H9 (cell line): Measurements from ENCODE around the gene CAPN8. TPM values are rescaled to one million over a fixed set of nuclear protein-coding genes. Genes with fewer than 3 reads are reported as not detected.

Source experiments
- DNase-seq: peaks from one replicate; pipeline ENCODE4 v3.0.0-alpha.2; 2017
- H2AFZ ChIP-seq: one replicate; pipeline ENCODE4 v1.6.1; 2013; ENCODE audit warnings: mild to moderate bottlenecking, low read length, control low read depth, moderate library complexity
- H2AK5ac ChIP-seq: 2 replicates; pipeline ENCODE4 v1.6.1; 2013; ENCODE audit warnings: low read length, control low read depth, mixed read lengths; ENCODE audit not compliant: insufficient read length
- H2BK120ac ChIP-seq: one replicate; pipeline ENCODE4 v1.6.1; 2013; ENCODE audit warnings: low read depth, mild to moderate bottlenecking, low read length, control low read depth, inconsistent platforms; ENCODE audit not compliant: poor library complexity, severe bottlenecking
- H2BK12ac ChIP-seq: 2 replicates; pipeline ENCODE4 v1.6.1; 2013; ENCODE audit warnings: low read length, control low read depth, mixed read lengths, low read depth; ENCODE audit not compliant: insufficient read length
- H2BK15ac ChIP-seq: 2 replicates; pipeline ENCODE4 v1.6.1; 2013; ENCODE audit warnings: low read depth, low read length, control low read depth
- H2BK20ac ChIP-seq: one replicate; pipeline ENCODE4 v1.6.1; 2013; ENCODE audit warnings: low read depth, mild to moderate bottlenecking, low read length, control low read depth, inconsistent platforms; ENCODE audit not compliant: poor library complexity, severe bottlenecking
- H2BK5ac ChIP-seq: 2 replicates; pipeline ENCODE4 v1.6.1; 2013; ENCODE audit warnings: low read length, control low read depth, mixed read lengths; ENCODE audit not compliant: insufficient read length
- H3K14ac ChIP-seq: 2 replicates; pipeline ENCODE4 v1.6.1; 2013; ENCODE audit warnings: low read length, control low read depth; ENCODE audit not compliant: insufficient read depth
- H3K18ac ChIP-seq: 2 replicates; pipeline ENCODE4 v1.6.1; 2013; ENCODE audit warnings: low read depth, mild to moderate bottlenecking, mixed read lengths, low read length, control low read depth; ENCODE audit not compliant: insufficient read length
- H3K23ac ChIP-seq: 2 replicates; pipeline ENCODE4 v1.6.1; 2013; ENCODE audit warnings: low read length, control low read depth, mixed read lengths, low read depth; ENCODE audit not compliant: insufficient read length
- H3K23me2 ChIP-seq: 2 replicates; pipeline ENCODE4 v1.6.1; 2013; ENCODE audit warnings: low read depth, mild to moderate bottlenecking, mixed read lengths, low read length, control low read depth; ENCODE audit not compliant: insufficient read length, poor library complexity, severe bottlenecking
- H3K27ac ChIP-seq: 2 replicates; pipeline ENCODE4 v1.5.1; 2013; ENCODE audit warnings: low read length, control low read depth, mixed read lengths, low read depth; ENCODE audit not compliant: insufficient read length
- H3K27me3 ChIP-seq: 2 replicates; pipeline ENCODE4 v1.6.1; 2013; ENCODE audit warnings: low read length, control low read depth, inconsistent platforms; ENCODE audit not compliant: insufficient read depth
- H3K4ac ChIP-seq: 2 replicates; pipeline ENCODE4 v1.6.1; 2013; ENCODE audit warnings: low read depth, mild to moderate bottlenecking, control low read depth, inconsistent platforms, low read length, moderate library complexity
- H3K4me1 ChIP-seq: 2 replicates; pipeline ENCODE4 v1.6.1; 2013; ENCODE audit warnings: low read length, control low read depth, inconsistent platforms; ENCODE audit not compliant: insufficient read depth
- H3K4me2 ChIP-seq: 2 replicates; pipeline ENCODE4 v1.6.1; 2013; ENCODE audit warnings: low read length, control low read depth, mixed read lengths; ENCODE audit not compliant: insufficient read length, insufficient read depth
- H3K56ac ChIP-seq: 2 replicates; pipeline ENCODE4 v1.6.1; 2013; ENCODE audit warnings: low read depth, mild to moderate bottlenecking, mixed read lengths, low read length, control low read depth; ENCODE audit not compliant: insufficient read length
- H3K79me1 ChIP-seq: 2 replicates; pipeline ENCODE4 v1.6.1; 2013; ENCODE audit warnings: low read depth, mild to moderate bottlenecking, moderate library complexity, low read length, control low read depth, inconsistent platforms; ENCODE audit not compliant: insufficient read depth, poor library complexity, severe bottlenecking
- H3K79me2 ChIP-seq: 2 replicates; pipeline ENCODE4 v1.6.1; 2013; ENCODE audit warnings: low read length, control low read depth, inconsistent platforms; ENCODE audit not compliant: insufficient read depth
- H3K9ac ChIP-seq: 2 replicates; pipeline ENCODE4 v1.6.1; 2013; ENCODE audit warnings: low read length, control low read depth, mixed read lengths; ENCODE audit not compliant: insufficient read length; ENCODE audit errors: extremely low read depth
- H3K9me3 ChIP-seq: one replicate; pipeline ENCODE4 v1.6.1; 2013; ENCODE audit warnings: low read depth, low read length, inconsistent platforms; ENCODE audit not compliant: control insufficient read depth
- H3T11ph ChIP-seq: one replicate; pipeline ENCODE4 v1.6.1; 2013; ENCODE audit warnings: mild to moderate bottlenecking, low read length, control low read depth, inconsistent platforms
- H4K20me1 ChIP-seq: one replicate; pipeline ENCODE4 v1.6.1; 2013; ENCODE audit not compliant: control insufficient read depth, insufficient read length, insufficient read depth
- H4K5ac ChIP-seq: 2 replicates; pipeline ENCODE4 v1.6.1; 2013; ENCODE audit warnings: low read depth, mild to moderate bottlenecking, mixed read lengths, low read length, control low read depth; ENCODE audit not compliant: insufficient read length
- H4K8ac ChIP-seq: replicated peaks from 2 replicates; pipeline ENCODE4 v1.6.1; 2013; ENCODE audit warnings: low read length, control low read depth, mixed read lengths, low read depth; ENCODE audit not compliant: insufficient read length
- H4K91ac ChIP-seq: 2 replicates; pipeline ENCODE4 v1.6.1; 2013; ENCODE audit warnings: low read depth, mild to moderate bottlenecking, moderate library complexity, mixed read lengths, low read length, control low read depth; ENCODE audit not compliant: insufficient read length
- H3K27ac Mint-ChIP-seq, 3 experiments: 2 replicates in 2 of 3; 3 replicates in 1 of 3; pipeline ENCODE4 v1.8.0; 2020 to 2021; ENCODE audit warnings: mixed read lengths in 3 of 3, mild to moderate bottlenecking in 1 of 3, moderate library complexity in 1 of 3
- H3K27me3 Mint-ChIP-seq: 2 replicates; pipeline ENCODE4 v1.8.0; 2021; ENCODE audit warnings: low read depth, mild to moderate bottlenecking, moderate library complexity, mixed read lengths
- H3K36me3 Mint-ChIP-seq, 3 experiments: 2 replicates in 2 of 3; 3 replicates in 1 of 3; pipeline ENCODE4 v1.8.0; 2020 to 2021; ENCODE audit warnings: low read depth in 3 of 3, mixed read lengths in 3 of 3; ENCODE audit not compliant: insufficient read depth in 1 of 3
- H3K4me1 Mint-ChIP-seq, 2 experiments: 2 replicates each; pipeline ENCODE4 v1.8.0; 2020; ENCODE audit warnings: mixed read lengths in 2 of 2
- H3K4me3 Mint-ChIP-seq, 2 experiments: 2 replicates in 1 of 2; 3 replicates in 1 of 2; pipeline ENCODE4 v1.8.0; 2020 to 2021; ENCODE audit warnings: mild to moderate bottlenecking in 2 of 2, mixed read lengths in 2 of 2, moderate library complexity in 1 of 2
- H3K9me3 Mint-ChIP-seq, 2 experiments: 2 replicates in 1 of 2; 3 replicates in 1 of 2; pipeline ENCODE4 v1.8.0; 2020; ENCODE audit warnings: mild to moderate bottlenecking in 2 of 2, mixed read lengths in 2 of 2, moderate library complexity in 1 of 2
- CTCF ChIP-seq: fragments of 200-600 bp; sonication (generic); conservative IDR thresholded peaks from 3 replicates; pipeline ENCODE4 v1.8.0; 2021; ENCODE audit warnings: antibody characterized with exemption, mild to moderate bottlenecking
- WGBS: extraction: QIAGEN DNeasy Blood & Tissue Kit; methylation state at CpG from one replicate; pipeline ENCODE4 v1.1.7; 2013; ENCODE audit warnings: missing lambda C conversion rate, low lambda C conversion rate, mixed read lengths; ENCODE audit not compliant: insufficient read length; ENCODE audit errors: extremely low coverage; 5-methylcytosine and 5-hydroxymethylcytosine counted together
- total RNA-seq: library from RNA; stranded (reverse); gene quantifications from 2 replicates; pipeline ENCODE4 v1.2.1, GENCODE V29; 2021

The CAPN8 gene
- total RNA-seq, 1 experiment from 2014 or later = not detected

GRCh38 chr1:223628233-223629125, 37.0 kb downstream of the CAPN8 start:
- H3K27ac ChIP-seq = no peak overlapping the region
- peak; percentile 72 for DNase-seq
- H4K8ac ChIP-seq = peak overlapping the region; percentile 58
- no peak overlapping the region for H2BK120ac ChIP-seq
- no peaks in the 10 kb centered on the region; a peak in 1 of 4 replicates for H3K4me1 Mint-ChIP-seq
- H4K20me1 ChIP-seq = no peaks in the 10 kb centered on the region
- no peak overlapping the region for H3K27ac Mint-ChIP-seq
- H2AK5ac ChIP-seq = no peak overlapping the region
- H3K14ac ChIP-seq = no peak overlapping the region
- H3T11ph ChIP-seq = no peak overlapping the region
- peak; percentile 88 for TF ChIP-seq CTCF
- no peak overlapping the region for H2BK12ac ChIP-seq
- H2BK20ac ChIP-seq = no peak overlapping the region
- H3K4me2 ChIP-seq = no peak overlapping the region
- H3K27me3 ChIP-seq = no peaks in the 10 kb centered on the region
- no peak overlapping the region; the same call in 1 of the 2 replicates for H2BK15ac ChIP-seq
- no peaks in the 10 kb centered on the region for H3K79me2 ChIP-seq
- no peak overlapping the region for H2AFZ ChIP-seq
- no peak overlapping the region for H3K23ac ChIP-seq
- peaks cover 5% of the 10 kb centered on the region for H3K27me3 Mint-ChIP-seq
- H3K18ac ChIP-seq = no peak overlapping the region
- no peaks in the 10 kb centered on the region for H3K4me1 ChIP-seq
- H4K5ac ChIP-seq = no peak overlapping the region
- H3K9me3 ChIP-seq = no peaks in the 10 kb centered on the region
- H3K56ac ChIP-seq = no peak overlapping the region
- H3K4me3 Mint-ChIP-seq = no peak overlapping the region
- H3K23me2 ChIP-seq = no peaks in the 10 kb centered on the region
- H3K79me1 ChIP-seq = no peaks in the 10 kb centered on the region
- H4K91ac ChIP-seq = no peak overlapping the region
- WGBS = no CpG with 5 or more reads among the region's 13 CpGs
- no peaks in the 10 kb centered on the region for H3K36me3 Mint-ChIP-seq
- H2BK5ac ChIP-seq = no peak overlapping the region
- H3K9me3 Mint-ChIP-seq = no peaks in the 10 kb centered on the region
- no peak overlapping the region for H3K9ac ChIP-seq
- no peak overlapping the region for H3K4ac ChIP-seq
